Measurements from ENCODE around the gene GSTM2.

GRCh38 chr1:109630898-109631512, 36.9 kb upstream of the GSTM2 start:
- TF ChIP-seq CTCF (IDR thresholded peaks at IDR 0.05) = no peak
- no peak for TF ChIP-seq POLR2A (IDR thresholded peaks at IDR 0.05)
